HG02852 (cell line): ENCODE data around the gene HGS.

Experiments
- ATAC-seq: cut with Tn5 transposase; IDR thresholded peaks from one replicate; pipeline ENCODE4 v1.9.1; 2021; ENCODE audit warnings: mild to moderate bottlenecking, moderate library complexity; ENCODE audit not compliant: unreplicated experiment

Gene HGS

DNA sequence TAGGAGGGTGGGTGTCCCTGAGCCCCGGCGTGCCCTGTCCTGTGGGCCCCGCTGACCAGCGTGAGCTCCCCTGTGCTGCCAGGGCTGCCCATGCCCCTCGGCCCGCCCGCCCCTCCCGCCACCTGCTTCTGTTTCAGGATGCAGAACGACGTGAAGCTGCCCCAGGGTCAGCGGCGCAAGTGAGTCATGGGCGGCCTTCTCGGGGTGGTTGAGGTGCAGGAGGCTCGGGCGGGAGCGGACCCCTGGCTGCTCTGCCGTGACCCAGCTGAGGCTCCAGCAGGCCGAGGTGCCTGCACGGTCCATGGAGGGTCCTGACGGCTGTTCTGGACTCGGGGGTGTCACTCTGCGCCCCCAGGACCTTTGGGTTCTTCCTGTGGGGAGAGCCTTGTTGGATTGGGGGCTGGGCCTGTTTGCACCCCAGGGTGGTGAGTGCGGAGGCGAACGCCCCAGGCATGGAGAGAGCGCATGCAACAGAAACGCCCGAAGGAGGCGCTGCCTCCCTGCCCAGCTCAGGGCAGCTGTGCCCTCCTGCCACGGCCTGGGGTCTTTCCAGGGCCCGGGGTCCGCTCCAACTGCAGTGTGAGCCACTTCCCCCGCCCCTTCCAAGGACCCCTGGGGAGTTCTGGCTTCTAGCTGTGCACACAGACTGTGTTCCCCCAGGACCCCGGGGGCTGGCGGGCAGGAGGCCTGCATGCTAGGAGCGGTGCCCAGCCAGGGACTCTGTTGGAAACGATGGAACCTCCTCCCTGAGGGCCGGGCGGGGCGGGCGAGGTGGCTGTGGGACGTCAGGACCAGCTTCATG lies 32.3 kb downstream of the HGS start:
- ATAC-seq: no peak

DNA sequence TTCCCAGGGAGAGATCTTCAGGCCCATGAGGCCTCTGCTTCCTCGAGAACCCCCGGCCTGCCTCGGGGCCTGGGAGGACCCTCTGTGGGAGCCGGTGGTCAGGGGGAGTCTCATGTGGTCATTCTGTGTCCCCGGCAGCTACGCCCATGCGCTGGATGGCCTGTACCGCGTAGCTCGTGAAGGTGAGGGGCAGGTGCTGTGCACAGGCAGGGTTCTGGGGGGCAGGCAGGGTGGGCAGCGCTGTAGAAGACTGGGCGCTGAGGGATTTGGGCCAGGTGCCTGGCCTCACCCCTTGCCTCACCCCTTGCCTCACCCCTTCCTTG lies 32.8 kb downstream of the HGS start:
- ATAC-seq: no peak

DNA sequence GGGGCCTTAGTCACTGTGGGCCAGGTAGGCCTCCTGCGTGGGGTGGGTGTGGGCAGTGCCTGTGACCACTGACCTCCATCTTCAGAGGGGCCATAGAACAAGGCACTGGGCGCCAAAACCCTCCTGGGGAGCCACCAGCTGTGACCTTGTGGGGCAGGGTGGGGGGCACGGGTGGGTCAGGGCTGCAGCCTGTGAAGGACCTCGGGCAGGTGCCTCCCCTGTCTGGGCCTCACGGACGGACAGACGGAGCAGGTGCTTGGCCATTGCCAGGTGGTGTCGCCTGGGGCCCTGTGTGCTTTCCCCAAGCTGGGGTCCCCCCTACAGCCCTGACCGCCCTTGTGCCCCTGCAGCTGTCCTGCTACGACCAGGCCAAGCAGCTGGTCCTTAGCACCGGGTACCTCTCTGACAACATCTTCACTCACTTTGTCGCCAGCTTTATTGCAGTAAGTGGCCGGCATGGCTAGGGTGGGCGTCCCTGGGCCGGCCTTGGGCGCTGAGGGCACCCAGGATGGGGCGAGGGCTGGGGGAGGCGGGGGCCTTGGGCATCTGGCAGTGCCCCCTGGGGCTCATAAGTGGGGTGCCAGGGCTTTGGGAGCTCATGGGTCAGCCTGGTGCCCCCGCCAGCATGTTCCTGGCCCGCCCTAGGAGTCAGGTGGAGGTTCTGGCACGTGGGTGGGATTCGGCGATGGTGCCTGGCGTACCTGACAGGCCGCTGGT lies 33.4 kb downstream of the HGS start:
- no peak for ATAC-seq

DNA sequence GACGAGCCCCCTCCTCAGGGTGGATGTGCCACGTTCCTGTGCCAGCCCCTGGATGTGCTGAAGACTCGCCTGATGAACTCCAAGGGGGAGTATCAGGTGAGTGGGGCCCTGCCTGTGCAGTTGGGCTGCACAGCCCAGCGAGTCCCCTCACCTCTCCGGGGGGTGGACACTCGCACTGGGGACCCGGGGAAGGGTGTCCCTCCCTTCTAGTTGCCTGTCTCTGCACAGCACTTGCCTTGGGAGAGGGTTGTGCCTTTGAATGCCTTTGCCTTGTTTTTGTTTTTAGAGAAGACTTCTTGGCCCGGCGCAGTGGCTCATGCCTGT lies 33.9 kb downstream of the HGS start:
- ATAC-seq: no peak

DNA sequence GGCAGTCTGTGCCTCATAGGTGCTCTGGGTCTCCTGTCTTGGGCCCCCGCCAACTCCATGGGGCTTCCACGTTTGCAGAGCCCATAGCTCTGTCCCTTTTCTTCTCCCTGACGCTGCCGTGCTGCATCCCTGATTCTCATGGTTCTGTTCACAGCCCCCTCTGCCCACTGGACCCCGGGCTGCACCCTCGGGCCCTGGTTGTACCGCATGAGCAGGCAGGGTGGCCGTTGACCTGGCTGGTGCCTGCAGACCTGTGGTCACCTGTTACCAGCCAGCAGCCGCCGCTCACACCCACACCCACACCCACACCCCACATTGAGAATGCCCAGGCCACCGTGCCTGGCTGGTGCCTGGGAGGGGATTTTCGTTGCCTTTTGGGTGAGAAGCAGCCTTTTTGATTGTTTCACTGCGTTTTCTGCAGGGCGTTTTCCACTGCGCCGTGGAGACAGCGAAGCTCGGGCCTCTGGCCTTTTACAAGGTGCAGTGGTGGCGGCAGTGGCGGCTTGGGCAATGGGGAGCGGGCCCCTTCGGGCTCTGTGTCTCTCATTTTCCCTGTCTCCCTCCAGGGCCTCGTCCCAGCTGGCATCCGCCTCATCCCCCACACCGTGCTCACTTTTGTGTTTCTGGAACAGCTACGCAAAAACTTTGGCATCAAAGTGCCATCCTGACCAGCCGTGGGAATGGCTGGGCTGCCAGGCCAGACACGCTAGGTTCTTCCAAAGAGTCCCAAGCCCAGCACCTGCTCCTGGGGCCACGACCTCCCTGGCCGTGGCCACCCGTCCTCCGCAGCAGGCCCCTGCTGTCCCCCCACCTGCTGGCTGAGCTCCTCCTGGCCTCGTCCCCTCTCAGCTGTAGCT lies 35.8 kb downstream of the HGS start:
- ATAC-seq: no peak

DNA sequence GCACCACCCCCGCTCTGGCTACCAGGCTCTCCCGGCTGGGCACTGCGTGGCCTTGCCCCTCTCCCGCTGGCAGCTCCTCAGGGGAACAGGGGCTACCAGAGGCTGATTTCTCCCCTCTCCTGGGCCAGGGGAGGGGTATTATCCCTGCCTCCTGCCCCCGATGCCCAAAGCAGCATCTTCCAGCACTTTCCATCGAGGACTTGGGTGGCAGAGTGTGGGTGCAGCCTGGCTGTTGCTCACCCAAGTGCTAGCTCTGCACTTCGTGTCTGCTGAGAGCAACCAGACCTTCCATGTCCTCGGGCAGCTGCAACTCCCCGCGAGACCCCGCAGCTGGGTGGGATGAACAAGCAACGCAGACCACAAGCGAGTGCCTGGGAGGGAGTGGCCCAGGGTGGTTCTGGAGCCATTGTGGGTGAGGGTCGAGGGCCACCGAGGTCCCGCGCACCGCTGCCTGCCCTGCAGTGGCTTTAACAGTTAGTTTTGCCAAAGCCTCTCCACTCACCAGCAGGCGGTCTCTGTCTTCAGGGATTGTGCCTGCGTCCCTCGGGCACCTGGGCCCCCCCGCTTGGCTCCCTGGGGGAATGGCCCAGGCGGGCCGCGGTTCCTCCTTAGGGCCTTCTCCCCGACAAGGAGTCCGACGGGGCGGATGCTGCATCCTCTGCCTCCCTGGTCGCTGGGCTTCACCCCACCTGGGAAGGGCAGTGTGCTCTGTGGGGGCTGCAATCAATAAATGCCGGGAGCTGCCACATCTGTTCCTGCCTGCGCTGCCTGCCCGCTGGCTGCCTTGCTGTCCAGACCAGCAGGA lies 36.7 kb downstream of the HGS start:
- no peak for ATAC-seq

DNA sequence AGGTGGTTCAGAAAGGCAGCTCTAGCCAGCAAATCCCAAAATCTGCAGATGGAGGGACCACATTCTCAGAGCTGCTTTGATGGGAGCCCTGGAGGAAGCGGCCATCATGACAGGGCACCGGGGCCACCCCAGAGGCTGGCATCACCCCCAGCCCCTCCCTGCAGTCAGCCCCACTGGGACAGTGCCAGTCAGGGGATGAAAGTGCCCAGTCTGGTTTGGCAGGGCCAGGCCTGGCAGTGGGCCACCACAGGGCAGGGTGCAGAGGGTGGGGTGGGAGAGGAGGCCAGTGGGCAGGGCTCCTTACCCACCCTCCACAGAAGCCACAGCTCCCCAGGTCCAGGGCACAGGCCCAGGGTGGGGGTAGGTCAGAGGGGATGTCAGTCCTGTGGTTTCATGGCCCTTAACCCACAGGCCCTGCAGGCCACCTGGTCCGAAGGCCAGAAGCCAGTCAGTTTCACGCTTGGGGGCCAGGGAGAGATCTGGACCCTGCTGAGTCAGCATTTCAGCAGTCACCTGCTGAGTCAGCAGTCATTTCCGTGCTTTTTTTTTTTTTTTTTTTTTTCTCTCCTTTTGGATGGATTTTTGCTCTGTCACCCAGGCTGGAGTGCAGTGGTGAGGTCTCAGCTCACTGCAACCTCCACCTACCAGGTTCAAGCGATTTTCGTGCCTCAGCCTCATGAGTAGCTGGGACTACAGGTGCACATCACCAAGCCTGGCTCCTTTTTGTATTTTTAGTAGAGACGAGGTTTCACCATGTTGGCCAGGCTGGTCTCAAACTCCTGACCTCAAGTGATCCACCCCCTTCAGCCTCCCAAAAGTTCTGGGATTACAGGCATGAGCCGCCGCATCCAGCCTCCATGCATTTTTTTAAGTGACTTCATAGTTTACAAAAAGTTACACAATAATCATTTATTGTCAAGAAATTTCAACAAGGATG lies 38.6 kb downstream of the HGS start:
- ATAC-seq: no peak

DNA sequence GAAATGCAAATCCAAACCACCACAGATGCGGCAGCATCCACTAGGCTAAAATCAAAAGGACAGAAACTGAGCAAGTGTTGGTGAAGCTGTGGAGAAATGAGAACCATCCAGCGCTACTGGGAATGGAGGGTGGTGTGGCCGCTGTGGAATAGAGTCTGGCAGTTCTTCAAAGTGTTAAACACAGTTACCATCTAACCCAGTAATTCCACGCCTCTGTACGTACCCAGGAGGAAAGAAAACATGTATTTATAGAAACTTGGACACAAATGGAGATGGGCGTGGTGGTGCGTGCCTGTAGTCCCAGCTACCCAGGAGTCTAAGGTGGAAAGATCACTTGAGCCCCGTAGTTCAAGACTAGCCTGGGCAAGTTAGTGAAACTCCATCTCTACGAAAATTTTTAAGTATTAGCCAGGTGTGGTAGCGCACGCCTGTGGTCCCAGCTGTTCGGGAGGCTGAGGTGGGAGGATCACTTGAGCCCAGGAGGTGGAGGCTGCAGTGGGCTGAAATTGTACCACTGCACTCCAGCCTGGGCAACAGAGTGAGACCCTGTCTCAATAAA lies 39.9 kb downstream of the HGS start:
- ATAC-seq: no peak

DNA sequence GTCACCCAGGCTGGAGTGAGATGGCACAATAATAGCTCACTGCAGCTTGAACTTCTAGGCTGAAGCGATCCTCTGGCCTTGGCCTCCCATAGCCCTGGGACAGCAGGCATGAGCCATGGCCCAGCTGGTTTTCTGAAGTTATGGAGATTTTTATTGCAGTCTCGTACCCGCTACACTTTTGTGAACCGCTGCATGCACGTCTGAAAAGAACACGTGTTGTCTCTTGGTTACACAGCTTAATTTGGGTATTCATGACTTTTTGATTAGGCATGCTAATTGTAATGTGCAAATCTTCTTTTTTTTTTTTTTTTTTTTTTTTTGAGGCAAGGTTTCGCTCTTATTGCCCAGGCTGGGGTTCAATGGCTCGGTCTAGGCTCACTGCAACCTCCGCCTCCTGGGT lies 41.6 kb downstream of the HGS start:
- no peak for ATAC-seq

DNA sequence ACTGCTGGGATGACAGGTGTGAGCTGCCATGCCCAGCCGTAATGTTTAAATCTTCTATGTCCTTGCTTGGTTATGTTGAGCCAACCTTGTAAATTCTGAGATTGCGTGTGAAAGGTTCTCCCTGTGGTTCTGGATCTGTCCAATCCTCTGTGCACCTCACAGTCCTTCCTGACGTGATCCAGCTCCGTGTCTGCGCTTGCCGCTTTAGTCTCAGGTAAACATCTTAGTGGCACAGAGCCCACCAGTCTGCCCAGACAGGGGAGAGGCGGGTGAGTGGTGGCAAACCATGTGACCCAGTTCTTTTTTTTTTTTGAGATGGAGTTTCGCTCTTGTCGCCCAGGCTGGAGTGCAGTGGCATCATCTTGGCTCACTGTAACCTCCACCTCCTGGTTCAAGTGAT lies 42.2 kb downstream of the HGS start:
- ATAC-seq: no peak

DNA sequence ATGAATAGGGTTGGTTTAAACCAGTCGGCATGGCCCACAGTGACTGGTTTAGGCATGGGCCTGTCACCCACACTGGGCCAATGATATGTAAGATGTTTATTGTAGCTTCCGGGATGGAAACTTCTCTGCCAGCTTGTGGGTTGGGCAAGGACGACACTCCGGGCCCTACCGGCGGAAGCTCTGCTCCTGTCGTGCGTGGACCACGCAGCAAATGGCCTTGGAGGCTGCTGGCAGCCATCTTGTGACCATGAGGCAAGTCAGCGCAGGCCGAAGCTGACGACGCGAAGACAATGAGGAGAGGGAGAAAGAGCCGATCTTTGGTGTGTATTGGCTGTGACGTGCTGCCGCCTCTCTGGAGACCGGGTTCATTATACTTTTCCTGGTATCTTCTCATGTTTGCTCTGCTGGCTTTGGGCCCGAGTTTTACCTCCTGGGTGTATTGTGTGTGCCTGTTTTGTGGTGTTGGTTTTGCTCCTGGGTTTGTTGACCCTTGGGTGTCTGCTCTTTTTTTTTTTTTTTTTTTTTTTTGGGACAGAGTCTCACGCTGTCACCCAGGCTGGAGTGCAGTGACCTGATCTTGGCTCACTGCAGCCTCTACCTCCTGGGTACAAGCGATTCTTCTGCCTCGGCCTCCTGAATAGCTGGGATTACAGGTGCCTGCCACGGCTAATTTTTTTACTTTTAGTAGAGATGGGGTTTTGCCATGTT lies 43.7 kb downstream of the HGS start:
- ATAC-seq: no peak

DNA sequence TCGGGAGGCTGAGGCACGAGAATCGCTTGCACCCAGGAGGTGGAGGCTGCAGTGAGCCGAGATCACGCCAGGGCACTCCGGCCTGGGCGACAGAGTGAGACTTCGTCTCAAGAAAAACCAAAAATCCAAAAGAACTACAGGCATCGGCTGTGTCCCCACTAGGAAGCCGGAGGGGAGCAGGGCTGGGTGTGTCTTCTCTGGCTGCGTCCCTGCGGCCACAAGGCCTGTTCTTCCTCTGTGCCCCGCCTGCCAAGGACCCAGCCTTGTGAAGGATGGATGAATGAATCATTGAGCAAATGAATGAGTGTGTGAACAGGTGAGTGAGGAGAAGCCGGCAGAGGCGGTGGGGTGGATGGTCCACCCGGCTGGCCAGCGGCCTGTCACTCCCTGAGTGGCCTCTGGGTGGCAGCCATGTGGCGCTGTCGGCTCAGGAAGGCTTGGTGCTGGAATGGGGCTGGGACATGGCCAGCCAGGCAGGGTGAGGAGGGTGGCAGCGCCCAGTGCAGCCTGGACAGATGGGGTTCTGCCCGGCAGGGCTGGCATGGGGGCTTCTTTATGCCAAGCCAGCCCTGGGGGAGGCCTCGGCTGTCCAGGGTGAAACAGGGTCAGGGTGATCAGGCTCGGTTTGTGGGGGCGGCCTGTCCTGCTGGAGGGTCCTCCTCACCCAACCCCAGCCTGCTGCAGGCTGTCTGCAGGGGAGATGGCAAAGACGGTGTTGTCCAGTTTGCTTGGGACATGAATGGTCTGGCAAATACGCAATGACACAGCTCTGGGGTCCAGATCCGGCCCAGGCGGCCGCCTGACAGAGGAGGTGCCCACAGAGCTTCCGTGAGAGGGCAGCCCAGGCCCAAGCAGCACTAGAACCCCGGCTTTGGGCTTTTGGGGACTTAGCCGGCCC lies 49.9 kb downstream of the HGS start:
- ATAC-seq: no peak

DNA sequence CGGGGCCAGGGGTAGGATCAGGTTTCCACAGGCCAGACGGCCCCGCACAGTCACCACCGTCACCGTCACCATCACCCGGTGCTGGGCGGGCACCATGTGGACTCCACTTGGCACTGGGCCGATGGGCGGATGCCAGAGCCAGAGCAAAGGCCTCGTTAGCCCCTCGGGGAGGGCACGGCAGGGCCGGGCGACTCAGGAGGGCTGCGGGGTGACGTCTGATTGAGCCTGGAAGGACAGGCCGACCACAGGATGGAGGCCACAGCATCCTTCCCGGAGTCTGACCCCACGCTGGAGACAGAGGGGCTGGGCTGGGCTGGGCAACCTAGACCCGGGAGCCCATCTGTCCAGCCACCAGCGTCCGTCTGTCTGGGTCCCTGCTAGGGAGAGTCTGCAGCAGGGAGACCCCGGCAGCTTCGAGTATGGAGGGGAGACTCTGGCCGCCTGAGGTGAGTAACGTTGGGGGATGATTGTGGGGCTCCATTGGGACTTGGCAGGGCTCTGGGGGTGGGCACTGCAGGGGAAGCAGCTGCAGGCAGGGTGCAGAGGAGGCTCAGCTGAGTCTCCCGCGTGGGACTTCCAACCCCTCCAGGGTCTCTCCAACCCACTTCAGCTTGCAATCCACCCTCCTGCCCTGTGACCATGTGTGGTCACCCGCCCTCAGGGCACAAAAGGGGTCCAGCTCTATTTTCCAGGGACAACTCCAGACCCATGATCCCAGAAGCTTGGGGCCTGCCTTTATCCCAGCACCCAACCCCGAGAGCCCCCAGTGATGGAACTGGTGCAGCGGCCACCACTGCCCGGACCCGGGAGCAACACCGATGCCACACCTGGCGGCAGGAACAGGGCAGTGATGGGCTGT lies 50.8 kb downstream of the HGS start:
- ATAC-seq: no peak

DNA sequence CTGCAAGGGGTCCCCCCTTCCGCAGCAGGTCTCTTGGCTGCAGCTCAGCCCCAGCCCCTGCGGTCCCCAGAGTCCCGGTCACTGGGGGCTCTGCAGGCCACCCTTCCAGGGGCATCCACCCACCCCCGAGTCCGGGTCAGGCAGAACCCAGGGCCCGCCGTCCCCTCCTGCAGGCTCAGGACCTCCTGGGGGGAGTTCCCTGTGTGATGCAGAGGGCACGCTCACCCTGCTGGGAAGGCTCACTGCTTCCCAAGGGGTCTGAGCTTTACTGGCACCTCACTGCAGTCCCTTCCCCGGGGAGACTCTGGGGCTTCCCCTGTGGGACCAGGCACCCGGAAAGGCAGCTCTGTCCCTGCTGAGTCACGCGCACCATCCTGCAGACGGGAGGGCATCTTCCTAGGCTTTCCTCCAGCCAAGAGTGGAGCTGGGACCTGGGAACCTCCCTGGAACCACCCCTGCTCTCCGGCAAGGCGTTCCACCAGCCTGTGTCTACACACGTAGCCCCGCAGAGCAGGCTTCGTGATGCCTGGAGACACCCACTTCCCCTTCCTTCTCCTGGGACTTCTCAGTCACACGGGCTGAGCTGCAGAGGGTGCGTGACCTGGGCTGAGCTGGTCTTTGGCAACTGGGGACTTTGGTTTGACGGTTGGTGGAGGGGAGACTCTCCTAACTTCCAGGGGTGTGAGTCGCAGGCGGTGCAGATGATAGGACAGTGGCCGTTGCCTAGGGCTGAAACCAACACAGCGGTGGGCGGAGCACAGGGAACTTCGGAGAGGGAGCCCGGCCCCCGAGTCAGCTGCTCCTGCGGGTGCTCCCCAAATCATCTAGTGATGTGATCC lies 51.7 kb downstream of the HGS start:
- no peak for ATAC-seq

DNA sequence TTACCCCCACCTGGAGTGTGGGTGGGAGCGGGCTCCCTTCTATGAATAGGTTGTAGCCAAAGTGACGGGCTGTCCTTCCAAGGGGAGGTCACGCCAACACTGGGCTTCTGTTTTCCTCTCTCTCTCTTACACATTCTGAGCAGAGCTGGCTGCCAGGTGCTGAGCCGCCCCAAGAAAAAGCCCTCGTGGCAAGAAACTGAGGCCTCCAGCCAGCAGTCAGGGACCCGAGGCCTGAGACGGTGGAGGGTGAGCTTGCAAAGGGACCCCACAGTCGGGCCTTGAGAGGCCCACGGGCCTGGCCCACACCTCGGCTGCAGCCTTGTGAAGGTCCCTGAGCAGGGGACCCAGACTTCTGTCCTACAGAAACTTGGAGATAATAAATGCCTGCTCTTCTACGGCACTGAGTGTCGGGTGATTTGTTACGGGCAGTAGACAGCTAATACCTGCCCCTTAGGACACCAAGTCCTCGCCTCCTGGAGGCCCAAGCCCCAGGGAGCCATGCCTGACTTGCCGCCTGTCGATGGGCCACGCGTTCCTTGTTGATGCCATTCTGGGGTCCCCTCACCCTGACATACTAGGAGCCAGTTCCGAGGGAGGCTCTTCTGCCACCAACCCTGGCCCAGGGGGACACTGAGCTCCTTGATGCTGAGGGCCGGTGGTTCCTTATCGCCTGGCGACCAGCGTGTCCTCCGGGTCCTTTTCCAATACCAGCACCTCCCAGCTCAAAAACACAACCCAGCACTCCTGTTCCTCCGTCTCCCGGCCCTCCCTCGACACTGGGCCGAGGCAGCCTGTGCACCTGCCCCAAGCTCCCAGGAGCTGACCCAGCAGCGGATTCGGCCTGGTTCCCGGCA lies 54.4 kb downstream of the HGS start:
- no peak for ATAC-seq
